ENCODE data around the gene BATF3. TPM values are rescaled to one million over a fixed set of nuclear protein-coding genes. Genes with fewer than 3 reads are reported as not detected.

BATF3 gene
- polyA plus RNA-seq, 1 of the 3 experiments (the other 2 are of a cell fraction), result 0.76 TPM

- Histone ChIP-seq H3K4me3 (ENCODE audit: low read depth in 2 of 2, low read length in 1 of 2) (no peak overlapping the region), H3K9ac (no peak overlapping the region), H3K27me3 (ENCODE audit: insufficient read depth) (no peaks in the 10 kb centered on the region), H3K79me2 (ENCODE audit: insufficient read depth) (peaks cover 19% of the 10 kb centered on the region), H3K4me2 (no peak overlapping the region), H4K20me1 (ENCODE audit: insufficient read depth) (no peaks in the 10 kb centered on the region), H2AFZ (ENCODE audit: low read depth) (no peak overlapping the region), H3K9me3 (no peaks in the 10 kb centered on the region), H3K36me3 (replicated peaks in 1 of 2; ENCODE audit: control insufficient read depth in 1 of 2, insufficient read depth in 2 of 2, low read length in 1 of 2) (peaks cover 0 to 10% of the 10 kb centered on the region in 2 experiments), H3K27ac (ENCODE audit: low read depth in 2 of 2, low read length in 1 of 2) (no peak overlapping the region), H3F3A (replicated peaks; ENCODE audit: insufficient read depth) (no peaks in the 10 kb centered on the region), H3K4me1 (ENCODE audit: control insufficient read depth in 1 of 2, insufficient read depth in 2 of 2, low read depth in 1 of 2, low read length in 1 of 2) (peaks cover 0 to 3% of the 10 kb centered on the region in 2 experiments; a peak in 1 of 4 replicates), H3K9me2 (no peaks in the 10 kb centered on the region)
- no peak for TF ChIP-seq MXI1 (IDR thresholded peaks at IDR 0.05; ENCODE audit: low read depth, low read length)
- TF ChIP-seq SMC3 (IDR thresholded peaks at IDR 0.05; ENCODE audit: low read depth, low read length), result no peak
- no peak for TF ChIP-seq EZH2phosphoT487 (IDR thresholded peaks at IDR 0.05; ENCODE audit: borderline replicate concordance, low read depth)
- TF ChIP-seq RXRA (IDR thresholded peaks at IDR 0.05; ENCODE audit: borderline replicate concordance, low read depth), result no peak
- no peak for TF ChIP-seq FOXJ3 (CRISPR knock-in tag; IDR thresholded peaks at IDR 0.05)
- TF ChIP-seq FOSL2 (IDR thresholded peaks at IDR 0.05; ENCODE audit: borderline replicate concordance, low read depth), result no peak
- TF ChIP-seq, protein P1, sequence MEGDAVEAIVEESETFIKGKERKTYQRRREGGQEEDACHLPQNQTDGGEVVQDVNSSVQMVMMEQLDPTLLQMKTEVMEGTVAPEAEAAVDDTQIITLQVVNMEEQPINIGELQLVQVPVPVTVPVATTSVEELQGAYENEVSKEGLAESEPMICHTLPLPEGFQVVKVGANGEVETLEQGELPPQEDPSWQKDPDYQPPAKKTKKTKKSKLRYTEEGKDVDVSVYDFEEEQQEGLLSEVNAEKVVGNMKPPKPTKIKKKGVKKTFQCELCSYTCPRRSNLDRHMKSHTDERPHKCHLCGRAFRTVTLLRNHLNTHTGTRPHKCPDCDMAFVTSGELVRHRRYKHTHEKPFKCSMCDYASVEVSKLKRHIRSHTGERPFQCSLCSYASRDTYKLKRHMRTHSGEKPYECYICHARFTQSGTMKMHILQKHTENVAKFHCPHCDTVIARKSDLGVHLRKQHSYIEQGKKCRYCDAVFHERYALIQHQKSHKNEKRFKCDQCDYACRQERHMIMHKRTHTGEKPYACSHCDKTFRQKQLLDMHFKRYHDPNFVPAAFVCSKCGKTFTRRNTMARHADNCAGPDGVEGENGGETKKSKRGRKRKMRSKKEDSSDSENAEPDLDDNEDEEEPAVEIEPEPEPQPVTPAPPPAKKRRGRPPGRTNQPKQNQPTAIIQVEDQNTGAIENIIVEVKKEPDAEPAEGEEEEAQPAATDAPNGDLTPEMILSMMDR (IDR thresholded peaks at IDR 0.05), result no peak
- TF ChIP-seq, protein P2, sequence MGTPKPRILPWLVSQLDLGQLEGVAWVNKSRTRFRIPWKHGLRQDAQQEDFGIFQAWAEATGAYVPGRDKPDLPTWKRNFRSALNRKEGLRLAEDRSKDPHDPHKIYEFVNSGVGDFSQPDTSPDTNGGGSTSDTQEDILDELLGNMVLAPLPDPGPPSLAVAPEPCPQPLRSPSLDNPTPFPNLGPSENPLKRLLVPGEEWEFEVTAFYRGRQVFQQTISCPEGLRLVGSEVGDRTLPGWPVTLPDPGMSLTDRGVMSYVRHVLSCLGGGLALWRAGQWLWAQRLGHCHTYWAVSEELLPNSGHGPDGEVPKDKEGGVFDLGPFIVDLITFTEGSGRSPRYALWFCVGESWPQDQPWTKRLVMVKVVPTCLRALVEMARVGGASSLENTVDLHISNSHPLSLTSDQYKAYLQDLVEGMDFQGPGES (IDR thresholded peaks at IDR 0.05; ENCODE audit: low read depth, low read length), result no peak
- no peak for TF ChIP-seq USF2 (IDR thresholded peaks at IDR 0.05; ENCODE audit: borderline replicate concordance, low read depth, low read length)
- no peak for TF ChIP-seq RFX5 (IDR thresholded peaks at IDR 0.05; ENCODE audit: low read length)
- no peak for TF ChIP-seq CHD2 (IDR thresholded peaks at IDR 0.05; ENCODE audit: low read length, partially characterized antibody)
- POLR2A ChIA-PET, result no interaction called here
- CTCF ChIA-PET, result interaction anchor here (1.7 to 3.2 kb wide), 2 partner anchors 250 to 268 kb away, joined by 4 to 14 read pairs; no protein-coding TSS in a partner anchor
- DNase-seq, result no peak
Measured at GRCh38 chr1:212745303-212745702, 45.7 kb upstream of the BATF3 start.

GRCh38 chr1:212743901-212744475 lies 44.3 kb upstream of the BATF3 start:
- Histone ChIP-seq H3K36me3 (replicated peaks in 1 of 2; ENCODE audit: control insufficient read depth in 1 of 2, insufficient read depth in 2 of 2, low read length in 1 of 2) (peaks cover 0 to 10% of the 10 kb centered on the region in 2 experiments), H3K9ac (no peak overlapping the region), H3K27ac (ENCODE audit: low read depth in 2 of 2, low read length in 1 of 2) (no peak overlapping the region), H3K4me3 (ENCODE audit: low read depth in 2 of 2, low read length in 1 of 2) (no peak overlapping the region), H2AFZ (ENCODE audit: low read depth) (no peak overlapping the region), H3K4me2 (no peak overlapping the region), H4K20me1 (ENCODE audit: insufficient read depth) (no peaks in the 10 kb centered on the region), H3F3A (replicated peaks; ENCODE audit: insufficient read depth) (no peaks in the 10 kb centered on the region), H3K27me3 (ENCODE audit: insufficient read depth) (no peaks in the 10 kb centered on the region), H3K4me1 (ENCODE audit: control insufficient read depth in 1 of 2, insufficient read depth in 2 of 2, low read depth in 1 of 2, low read length in 1 of 2) (no peaks in the 10 kb centered on the region; a peak in 1 of 4 replicates), H3K79me2 (ENCODE audit: insufficient read depth) (peaks cover 19% of the 10 kb centered on the region), H3K9me3 (no peaks in the 10 kb centered on the region), H3K9me2 (no peaks in the 10 kb centered on the region)
- ChIA-PET POLR2A (no interaction called here), CTCF (interaction anchor here (1.1 to 3.2 kb wide), 4 partner anchors 8 to 267 kb away, joined by 3 to 14 read pairs (median 4); no protein-coding TSS in a partner anchor)
- no peak for TF ChIP-seq RFX5 (IDR thresholded peaks at IDR 0.05; ENCODE audit: low read length)
- no peak for TF ChIP-seq GABPA (IDR thresholded peaks at IDR 0.05; ENCODE audit: low read depth)
- no peak for TF ChIP-seq NFIC (IDR thresholded peaks at IDR 0.05; ENCODE audit: borderline replicate concordance)
- no peak for TF ChIP-seq PBX3 (IDR thresholded peaks at IDR 0.05)
- no peak for TF ChIP-seq FOXJ3 (CRISPR knock-in tag; IDR thresholded peaks at IDR 0.05)
- TF ChIP-seq EP300 (IDR thresholded peaks at IDR 0.05; ENCODE audit: borderline replicate concordance in 1 of 2, low read depth in 1 of 2, low read length in 1 of 2), result no peak
- no peak for TF ChIP-seq JUND (IDR thresholded peaks at IDR 0.05)
- TF ChIP-seq POLR2AphosphoS5 (IDR thresholded peaks at IDR 0.05; ENCODE audit: low read depth, low read length), result no peak
- no peak for DNase-seq
- WGBS (ENCODE audit: low lambda C conversion rate), result 88% methylated on average over 4 of the region's 4 CpGs
